CD14-positive monocyte (primary cell): ENCODE results near the gene OPTC. TPM values are rescaled to one million over a fixed set of nuclear protein-coding genes. Genes with fewer than 3 reads are reported as not detected.

Experiments
- DNase-seq, 3 donors: peaks; one replicate each; pipeline ENCODE4 v3.0.0-alpha.2; 2011 to 2022
- H2AFZ ChIP-seq: 2 replicates; pipeline ENCODE4 v1.6.0; 2012; ENCODE audit warnings: mild to moderate bottlenecking, low read depth, low read length, inconsistent platforms; ENCODE audit not compliant: insufficient read depth, poor library complexity, severe bottlenecking
- H3K27ac ChIP-seq, 2 donors: 1 replicate in 1 of 2; 2 replicates in 1 of 2; pipeline ENCODE4 v1.5.1; 2012 to 2013; ENCODE audit warnings: low read length in 2 of 2, control low read depth in 1 of 2, inconsistent platforms in 1 of 2, low read depth in 1 of 2, mild to moderate bottlenecking in 1 of 2
- H3K27me3 ChIP-seq, 2 donors: one replicate each; pipeline versions ENCODE4 v1.6.0 to v1.6.1; 2011 to 2013; ENCODE audit warnings: low read length in 2 of 2; ENCODE audit not compliant: control insufficient read depth in 2 of 2, insufficient read depth in 2 of 2
- H3K36me3 ChIP-seq, 2 donors: replicated peaks in 1 of 2; 1 replicate in 1 of 2; 2 replicates in 1 of 2; pipeline versions ENCODE4 v1.5.1 to v1.6.1; 2012 to 2013; ENCODE audit warnings: low read length in 2 of 2, control low read depth in 1 of 2, inconsistent platforms in 1 of 2, mild to moderate bottlenecking in 1 of 2; ENCODE audit not compliant: insufficient read depth in 2 of 2, control insufficient read depth in 1 of 2
- H3K4me1 ChIP-seq, 2 donors: 1 replicate in 1 of 2; 2 replicates in 1 of 2; pipeline versions ENCODE4 v1.5.1 to v1.6.1; 2012 to 2013; ENCODE audit warnings: low read length in 2 of 2, control low read depth in 1 of 2, inconsistent platforms in 1 of 2, mild to moderate bottlenecking in 1 of 2, moderate library complexity in 1 of 2; ENCODE audit not compliant: insufficient read depth in 2 of 2, control insufficient read depth in 1 of 2
- H3K4me2 ChIP-seq: replicated peaks from 2 replicates; pipeline ENCODE3; 2012; ENCODE audit warnings: low read length, moderate library complexity, mild to moderate bottlenecking; ENCODE audit not compliant: poor library complexity, severe bottlenecking; ENCODE audit errors: extremely low read depth
- H3K4me3 ChIP-seq, 3 experiments: fragments of 200-600 bp in 1 of 3; sonication (generic) in 1 of 3; replicated peaks in 1 of 3; 1 replicate in 2 of 3; 2 replicates in 1 of 3; pipeline ENCODE4 v1.5.1; 2011 to 2013; ENCODE audit warnings: low read length in 3 of 3, mild to moderate bottlenecking in 3 of 3, control low read depth in 2 of 3, low read depth in 2 of 3, inconsistent platforms in 1 of 3, moderate library complexity in 1 of 3
- H3K79me2 ChIP-seq: 2 replicates; pipeline ENCODE4 v1.6.0; 2012; ENCODE audit warnings: mild to moderate bottlenecking, control low read depth, inconsistent platforms, low read length, moderate library complexity; ENCODE audit not compliant: insufficient read depth
- H3K9ac ChIP-seq: 2 replicates; pipeline ENCODE4 v1.6.0; 2017; ENCODE audit warnings: low read length, mild to moderate bottlenecking; ENCODE audit not compliant: insufficient read depth, poor library complexity, severe bottlenecking
- H3K9me3 ChIP-seq, 2 donors: replicated peaks in 1 of 2; 1 replicate in 1 of 2; 2 replicates in 1 of 2; pipeline versions ENCODE4 v1.5.1 to v1.6.1; 2012 to 2013; ENCODE audit warnings: low read length in 2 of 2, control low read depth in 1 of 2; ENCODE audit not compliant: control insufficient read depth in 1 of 2, insufficient read depth in 1 of 2
- H4K20me1 ChIP-seq: 2 replicates; pipeline ENCODE4 v1.6.0; 2012; ENCODE audit warnings: mild to moderate bottlenecking, low read length, control low read depth, moderate library complexity; ENCODE audit not compliant: insufficient read depth
- H3K27ac Mint-ChIP-seq, 7 donors: one replicate each; pipeline ENCODE4 v1.8.0; 2020; ENCODE audit warnings: mild to moderate bottlenecking in 7 of 7, mixed read lengths in 7 of 7, moderate library complexity in 6 of 7, inconsistent platforms in 2 of 7
- H3K27me3 Mint-ChIP-seq, 3 donors: one replicate each; pipeline ENCODE4 v1.8.0; 2021 to 2022; ENCODE audit warnings: low read depth in 3 of 3, mild to moderate bottlenecking in 3 of 3, mixed read lengths in 3 of 3, moderate library complexity in 3 of 3, inconsistent platforms in 1 of 3
- H3K36me3 Mint-ChIP-seq, 2 donors: one replicate each; pipeline ENCODE4 v1.8.0; 2020; ENCODE audit warnings: mixed read lengths in 2 of 2, inconsistent platforms in 1 of 2, mild to moderate bottlenecking in 1 of 2
- H3K4me1 Mint-ChIP-seq: one replicate; pipeline ENCODE4 v1.8.0; 2020; ENCODE audit warnings: mild to moderate bottlenecking, mixed read lengths
- H3K4me3 Mint-ChIP-seq, 2 donors: one replicate each; pipeline ENCODE4 v1.8.0; 2020; ENCODE audit warnings: mild to moderate bottlenecking in 2 of 2, mixed read lengths in 2 of 2, moderate library complexity in 1 of 2
- H3K9me3 Mint-ChIP-seq, 7 donors: one replicate each; pipeline ENCODE4 v1.8.0; 2020 to 2022; ENCODE audit warnings: mixed read lengths in 7 of 7, mild to moderate bottlenecking in 6 of 7, moderate library complexity in 6 of 7, inconsistent platforms in 2 of 7
- WGBS: methylation state at CpG from one replicate; pipeline ENCODE4 v1.1.5; 2013; ENCODE audit warnings: missing lambda C conversion rate; ENCODE audit not compliant: insufficient coverage; 5-methylcytosine and 5-hydroxymethylcytosine counted together
- intact Hi-C, 2 donors: fragments of 100-400 bp; cut with micrococcal nuclease; formaldehyde crosslinking; loops; one replicate each; pipeline versions ENCODE4 v1.15.0 to v1.15.1; 2023
- polyA plus RNA-seq, 3 donors: library from polyadenylated mRNA; depleted of rRNA in 1 of 3; unstranded in 2 of 3; stranded (reverse) in 1 of 3; fragments of 300-500 nt in 2 of 3; fragments of >200 nt in 1 of 3; fragmentation: Illumina TruSeq in 2 of 3; gene quantifications; 1 replicate in 2 of 3; 2 replicates in 1 of 3; pipeline ENCODE4 v1.2.3, GENCODE V29; 2012 to 2021
- TF ChIP-seq, protein P1 (sequence below): fragments of 200-600 bp; IDR thresholded peaks from one replicate; pipeline ENCODE4 v1.8.0; 2022; ENCODE audit warnings: antibody characterized with exemption, mild to moderate bottlenecking

The OPTC gene
- polyA plus RNA-seq, 3 donors, result not detected

DNA sequence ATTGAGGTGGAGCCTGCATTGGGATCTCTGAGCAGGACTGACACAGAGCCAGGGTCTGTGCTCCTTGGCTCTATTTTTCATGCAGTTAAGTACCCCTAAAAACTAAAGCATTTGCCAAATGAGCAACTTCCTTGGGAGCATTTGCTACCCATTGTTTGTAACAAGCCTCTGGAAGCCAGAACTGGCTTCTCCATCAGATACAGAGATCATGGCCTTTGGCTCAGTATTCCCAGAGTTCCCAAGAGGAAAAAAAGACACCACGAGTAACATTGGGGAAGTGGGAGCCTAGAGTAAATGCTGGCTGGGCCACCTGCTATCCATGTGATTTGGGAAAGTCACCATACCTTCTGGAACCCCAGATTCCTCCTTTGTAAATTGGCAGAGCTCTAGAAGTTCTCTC, 44.8 kb downstream of the OPTC start:
- no peaks in the 10 kb centered on the region for H3K79me2 ChIP-seq
- peaks cover 0 to 4% (median 2%) of the 10 kb centered on the region in 3 donors for H3K27me3 Mint-ChIP-seq
- TF ChIP-seq, protein P1, sequence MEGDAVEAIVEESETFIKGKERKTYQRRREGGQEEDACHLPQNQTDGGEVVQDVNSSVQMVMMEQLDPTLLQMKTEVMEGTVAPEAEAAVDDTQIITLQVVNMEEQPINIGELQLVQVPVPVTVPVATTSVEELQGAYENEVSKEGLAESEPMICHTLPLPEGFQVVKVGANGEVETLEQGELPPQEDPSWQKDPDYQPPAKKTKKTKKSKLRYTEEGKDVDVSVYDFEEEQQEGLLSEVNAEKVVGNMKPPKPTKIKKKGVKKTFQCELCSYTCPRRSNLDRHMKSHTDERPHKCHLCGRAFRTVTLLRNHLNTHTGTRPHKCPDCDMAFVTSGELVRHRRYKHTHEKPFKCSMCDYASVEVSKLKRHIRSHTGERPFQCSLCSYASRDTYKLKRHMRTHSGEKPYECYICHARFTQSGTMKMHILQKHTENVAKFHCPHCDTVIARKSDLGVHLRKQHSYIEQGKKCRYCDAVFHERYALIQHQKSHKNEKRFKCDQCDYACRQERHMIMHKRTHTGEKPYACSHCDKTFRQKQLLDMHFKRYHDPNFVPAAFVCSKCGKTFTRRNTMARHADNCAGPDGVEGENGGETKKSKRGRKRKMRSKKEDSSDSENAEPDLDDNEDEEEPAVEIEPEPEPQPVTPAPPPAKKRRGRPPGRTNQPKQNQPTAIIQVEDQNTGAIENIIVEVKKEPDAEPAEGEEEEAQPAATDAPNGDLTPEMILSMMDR, result no peak
- no peaks in the 10 kb centered on the region for H3K36me3 ChIP-seq
- no peak for DNase-seq
- no peaks in the 10 kb centered on the region for H3K36me3 Mint-ChIP-seq
- intact Hi-C loops, result no loop called here
- H4K20me1 ChIP-seq, result no peaks in the 10 kb centered on the region
- H3K9ac ChIP-seq, result no peak overlapping the region
- H3K4me3 Mint-ChIP-seq, result no peak overlapping the region
- peaks cover 8% of the 10 kb centered on the region for H3K4me1 Mint-ChIP-seq
- no peak overlapping the region for H3K27ac Mint-ChIP-seq
- H2AFZ ChIP-seq, result no peak overlapping the region
- WGBS, result no CpG with 5 or more reads among the region's 1 CpG
- H3K4me1 ChIP-seq, result peaks cover 2 to 5% of the 10 kb centered on the region in 2 donors
- no peak overlapping the region for H3K4me3 ChIP-seq
- no peaks in the 10 kb centered on the region for H3K27me3 ChIP-seq
- no peaks in the 10 kb centered on the region for H3K9me3 ChIP-seq
- H3K27ac ChIP-seq, result no peak overlapping the region
- H3K9me3 Mint-ChIP-seq, result no peaks in the 10 kb centered on the region
- H3K4me2 ChIP-seq, result no peak overlapping the region

DNA sequence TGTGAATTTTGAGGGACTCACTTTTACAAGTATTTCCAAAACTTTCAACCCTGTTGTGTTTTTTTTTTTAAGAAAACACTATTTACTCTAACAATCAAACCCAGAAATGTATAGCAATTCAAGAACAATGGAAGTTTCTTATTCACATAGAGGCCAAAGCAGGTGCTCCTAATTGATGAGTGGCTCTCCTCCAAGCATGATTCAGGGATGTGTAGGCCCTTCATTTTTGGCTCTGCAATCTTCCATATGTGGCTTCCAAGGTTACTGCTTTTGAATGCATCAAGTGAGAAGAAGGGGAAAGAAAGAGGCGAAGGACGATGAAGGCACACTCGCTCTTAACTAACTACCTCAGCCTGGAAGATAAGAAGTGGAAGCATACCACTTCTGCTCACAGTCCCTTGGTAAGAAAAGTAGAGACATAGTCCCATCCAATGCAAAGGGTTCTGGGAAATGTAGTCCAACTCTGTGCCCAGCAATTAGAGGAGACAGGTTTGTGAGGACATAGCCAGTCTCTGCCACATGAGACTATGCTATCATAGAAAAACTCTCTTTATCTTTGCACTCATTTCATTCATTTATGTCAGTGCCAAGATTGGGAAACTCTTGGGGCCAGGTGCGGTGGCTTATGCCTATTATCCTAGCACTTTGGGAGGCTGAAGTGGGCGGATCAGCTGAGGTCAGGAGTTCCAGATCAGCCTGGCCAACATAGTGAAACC, 46.0 kb downstream of the OPTC start:
- DNase-seq, result no peak
- intact Hi-C loops, result no loop called here
- Mint-ChIP-seq H3K4me1 (peaks cover 8% of the 10 kb centered on the region), H3K27me3 (peaks cover 1 to 4% (median 4%) of the 10 kb centered on the region in 3 donors), H3K36me3 (no peaks in the 10 kb centered on the region), H3K9me3 (no peaks in the 10 kb centered on the region), H3K4me3 (no peak overlapping the region), H3K27ac (no peak overlapping the region)
- no peaks in the 10 kb centered on the region for H3K36me3 ChIP-seq
- no peaks in the 10 kb centered on the region for H3K79me2 ChIP-seq
- no peaks in the 10 kb centered on the region for H3K27me3 ChIP-seq
- 100% methylated on average over 2 of the region's 5 CpGs for WGBS
- no peak overlapping the region for H2AFZ ChIP-seq
- no peaks in the 10 kb centered on the region for H3K9me3 ChIP-seq
- no peak overlapping the region for H3K4me3 ChIP-seq
- TF ChIP-seq, protein P1, result no peak
- H3K4me2 ChIP-seq, result no peak overlapping the region
- H3K4me1 ChIP-seq, result peaks cover 2 to 5% of the 10 kb centered on the region in 2 donors
- no peaks in the 10 kb centered on the region for H4K20me1 ChIP-seq
- H3K9ac ChIP-seq, result no peak overlapping the region
- H3K27ac ChIP-seq, result no peak overlapping the region
